IMR-90 (cell line): ENCODE results near the gene METTL1. TPM values are rescaled to one million over a fixed set of nuclear protein-coding genes. Genes with fewer than 3 reads are reported as not detected.

Experiments used
- ATAC-seq: fragments of 200-7000 bp; cut with Tn5 transposase; 2 replicates; pipeline ENCODE4 v1.9.1; 2020; ENCODE audit warnings: low read depth, mild to moderate bottlenecking, moderate library complexity
- BruUV-seq: library from RNA; stranded (reverse); fragments of 400-500 nt; replicated peaks from 2 replicates; lab custom pipeline; 2021; lab: Mats Ljungman, UMichigan
- CTCF ChIA-PET: fragments of 300-600 bp; formaldehyde crosslinking; extraction: SDS; loops from one replicate; lab custom pipeline; 2021; ENCODE audit warnings: antibody characterized with exemption; lab: Yijun Ruan, JAX
- POLR2A ChIA-PET: fragments of 300-600 bp; sonication (Branson Sonifier 250); formaldehyde crosslinking; loops from one replicate; lab custom pipeline; 2022; ENCODE audit warnings: antibody characterized with exemption; ENCODE audit not compliant: unreplicated experiment; lab: Charles Lee
- DNase-seq: peaks from one replicate; pipeline ENCODE4 v3.0.0; 2013
- H2AFZ ChIP-seq: replicated peaks from 2 replicates; pipeline ENCODE3; 2013; ENCODE audit warnings: low read length, mild to moderate bottlenecking; ENCODE audit not compliant: poor library complexity
- H2AK5ac ChIP-seq: 2 replicates; pipeline ENCODE4 v1.6.1; 2013; ENCODE audit warnings: low read depth, low read length, inconsistent platforms
- H2AK9ac ChIP-seq: replicated peaks from 2 replicates; pipeline ENCODE3; 2013; ENCODE audit warnings: mild to moderate bottlenecking, low read depth, low read length, moderate library complexity; ENCODE audit not compliant: poor library complexity
- H2BK120ac ChIP-seq: 2 replicates; pipeline ENCODE4 v1.6.1; 2013; ENCODE audit warnings: low read depth, low read length, inconsistent platforms
- H2BK15ac ChIP-seq: 3 replicates; pipeline ENCODE4 v1.6.1; 2013; ENCODE audit warnings: low read depth, low read length, inconsistent platforms
- H2BK20ac ChIP-seq: 2 replicates; pipeline ENCODE4 v1.6.1; 2013; ENCODE audit warnings: low read depth, mild to moderate bottlenecking, inconsistent platforms, low read length, moderate library complexity
- H2BK5ac ChIP-seq: 2 replicates; pipeline ENCODE4 v1.6.1; 2013; ENCODE audit warnings: mild to moderate bottlenecking, low read depth, low read length, inconsistent platforms; ENCODE audit not compliant: poor library complexity, severe bottlenecking
- H3K14ac ChIP-seq: replicated peaks from 2 replicates; pipeline ENCODE4 v1.6.1; 2013; ENCODE audit warnings: low read depth, low read length, inconsistent platforms
- H3K18ac ChIP-seq: 2 replicates; pipeline ENCODE4 v1.6.1; 2013; ENCODE audit warnings: low read depth, low read length, control low read depth
- H3K23ac ChIP-seq: 2 replicates; pipeline ENCODE4 v1.6.1; 2013; ENCODE audit warnings: low read depth, low read length, inconsistent platforms
- H3K27ac ChIP-seq: 2 replicates; pipeline ENCODE4 v1.5.1; 2013; ENCODE audit warnings: mild to moderate bottlenecking, control low read depth, low read length; ENCODE audit not compliant: insufficient read depth
- H3K27me3 ChIP-seq: 2 replicates; pipeline ENCODE4 v1.6.1; 2013; ENCODE audit warnings: low read length; ENCODE audit not compliant: control insufficient read depth, insufficient read depth
- H3K36me3 ChIP-seq: 2 replicates; pipeline ENCODE4 v1.6.1; 2013; ENCODE audit warnings: low read length, mixed read lengths; ENCODE audit not compliant: control insufficient read depth, insufficient read depth
- H3K4ac ChIP-seq: 2 replicates; pipeline ENCODE4 v1.6.1; 2013; ENCODE audit warnings: low read depth, low read length, inconsistent platforms
- H3K4me1 ChIP-seq: 2 replicates; pipeline ENCODE4 v1.6.1; 2013; ENCODE audit warnings: low read length, mixed read lengths; ENCODE audit not compliant: control insufficient read depth, insufficient read depth
- H3K4me2 ChIP-seq: 2 replicates; pipeline ENCODE4 v1.6.1; 2013; ENCODE audit warnings: low read depth, mild to moderate bottlenecking, control low read depth, low read length, moderate library complexity
- H3K4me3 ChIP-seq: 2 replicates; pipeline ENCODE4 v1.5.1; 2013; ENCODE audit warnings: low read depth, mild to moderate bottlenecking, control low read depth, low read length, moderate library complexity; ENCODE audit not compliant: insufficient read depth
- H3K56ac ChIP-seq: 2 replicates; pipeline ENCODE4 v1.6.1; 2013; ENCODE audit warnings: low read length, inconsistent platforms; ENCODE audit not compliant: insufficient read depth; ENCODE audit errors: extremely low read depth
- H3K79me1 ChIP-seq, 2 experiments: 2 replicates each; pipeline ENCODE4 v1.6.1; 2013; ENCODE audit warnings: low read length in 2 of 2, inconsistent platforms in 1 of 2, low read depth in 1 of 2
- H3K9ac ChIP-seq: 2 replicates; pipeline ENCODE4 v1.6.1; 2013; ENCODE audit warnings: low read depth, low read length, control low read depth
- H3K9me1 ChIP-seq: 2 replicates; pipeline ENCODE4 v1.6.1; 2013; ENCODE audit warnings: low read length, inconsistent platforms; ENCODE audit not compliant: insufficient read depth
- H3K9me3 ChIP-seq: 2 replicates; pipeline ENCODE4 v1.6.1; 2013; ENCODE audit warnings: low read length; ENCODE audit not compliant: control insufficient read depth, insufficient read depth
- H4K20me1 ChIP-seq: 2 replicates; pipeline ENCODE4 v1.6.1; 2013; ENCODE audit warnings: low read length, inconsistent platforms; ENCODE audit not compliant: insufficient read depth
- H4K5ac ChIP-seq: 2 replicates; pipeline ENCODE4 v1.6.1; 2013; ENCODE audit warnings: mild to moderate bottlenecking, low read depth, low read length, control low read depth
- H4K8ac ChIP-seq, 2 experiments: 2 replicates each; pipeline ENCODE4 v1.6.1; 2013; ENCODE audit warnings: low read depth in 2 of 2, low read length in 2 of 2, control low read depth in 1 of 2, inconsistent platforms in 1 of 2
- H4K91ac ChIP-seq: 2 replicates; pipeline ENCODE4 v1.6.1; 2013; ENCODE audit warnings: low read depth, low read length, inconsistent platforms; ENCODE audit not compliant: insufficient read depth
- FOS ChIP-seq: fragments of 150-350 bp; IDR thresholded peaks from 2 replicates; pipeline ENCODE4 v1.6.1; 2016; ENCODE audit warnings: low read depth, low read length
- MAZ ChIP-seq: IDR thresholded peaks from 2 replicates; pipeline ENCODE4 v1.6.1; 2012; ENCODE audit warnings: low read depth, mild to moderate bottlenecking, low read length, improper control_type of control experiment, moderate library complexity, borderline replicate concordance
- WGBS, 2 experiments: methylation state at CpG; one replicate each; pipeline versions ENCODE4 v1.1.5 to v1.1.7; 2013; ENCODE audit warnings: missing lambda C conversion rate in 2 of 2; ENCODE audit not compliant: insufficient read length in 1 of 2; ENCODE audit errors: extremely low coverage in 2 of 2; 5-methylcytosine and 5-hydroxymethylcytosine counted together
- dilution Hi-C: fragments of 300-500 bp; cut with HindIII; formaldehyde crosslinking; loops from one replicate; pipeline ENCODE4 v1.14.3; 2018; ENCODE audit warnings: low sequenced_read_pairs; ENCODE audit not compliant: unreplicated experiment
- in situ Hi-C: fragments of 300-500 bp; cut with MboI; formaldehyde crosslinking; loops from 3 replicates; pipeline ENCODE4 v1.14.3; 2019; ENCODE audit warnings: low sequenced_read_pairs, inconsistent platforms, mixed read lengths
- intact Hi-C: fragments of 100-400 bp; cut with micrococcal nuclease; formaldehyde crosslinking; loops from 2 replicates; pipeline ENCODE4 v1.10.0; 2022
- polyA plus RNA-seq, 3 experiments: library from polyadenylated mRNA; depleted of rRNA; stranded (reverse); fragments of >200 nt; gene quantifications; 2 replicates each; pipeline ENCODE4 v1.2.3, GENCODE V29; 2012; ENCODE audit warnings: low replicate concordance in 1 of 3
- total RNA-seq: library from RNA; depleted of rRNA; stranded (reverse); fragments of >200 nt; gene quantifications from 2 replicates; pipeline ENCODE4 v1.2.3, GENCODE V29; 2012

Gene METTL1
- total and polyA plus RNA-seq, 2 of the 4 experiments (the other 2 are of a cell fraction) = 12.4 to 27.5 TPM

- peaks cover 81% of the 10 kb centered on the region for H3K27me3 ChIP-seq
- H3K27ac ChIP-seq = no peak within 1 kb of the TSS
- H3K4me2 ChIP-seq = peak within 1 kb of the TSS; percentile 73
- DNase-seq (no peak), ATAC-seq (no peak)
- intact Hi-C loops (loop anchor here (5.0 kb wide), 1 partner anchor 156 kb away; no protein-coding TSS in a partner anchor), in situ Hi-C loops (loop anchor here (10.0 kb wide), 1 partner anchor 154 kb away; no protein-coding TSS in a partner anchor), dilution Hi-C loops (no loop called here)
- H3K4me1 ChIP-seq = 0 out of 2 replicates have a peak, but pooled peaks cover 3% of the 10 kb centered on the region
- H2BK120ac ChIP-seq = no peak within 1 kb of the TSS
- 0 out of 2 replicates have a peak within 1 kb of the TSS, but pooled peaks have one; percentile 1 for H3K23ac ChIP-seq
- H2AK9ac ChIP-seq = peak within 1 kb of the TSS; percentile 55
- H3K79me1 ChIP-seq = no peaks in the 10 kb centered on the region
- no peak within 1 kb of the TSS for H3K14ac ChIP-seq
- H3K4ac ChIP-seq = no peak within 1 kb of the TSS
- H3K9me3 ChIP-seq = peaks cover 2% of the 10 kb centered on the region; the same call in 1 of the 2 replicates
- 0% methylated on average over 10 of the region's 36 CpGs; no CpG with 5 or more reads in 1 of the 2 experiments for WGBS, 2 experiments
- ChIA-PET CTCF (no interaction called here), POLR2A (no interaction called here)
- H4K8ac ChIP-seq = no peak within 1 kb of the TSS
- no TSS peak for BruUV-seq
- no peak within 1 kb of the TSS for H2BK15ac ChIP-seq
- no peak within 1 kb of the TSS for H4K5ac ChIP-seq
- TF ChIP-seq MAZ (peak; percentile 72), FOS (no peak)
- no peak within 1 kb of the TSS for H2BK5ac ChIP-seq
- H4K91ac ChIP-seq = no peak within 1 kb of the TSS
- H2AFZ ChIP-seq = peak within 1 kb of the TSS; percentile 79
- no peaks in the 10 kb centered on the region for H3K9me1 ChIP-seq
- no peak within 1 kb of the TSS for H2BK20ac ChIP-seq
- no peaks in the 10 kb centered on the region for H3K36me3 ChIP-seq
- peak within 1 kb of the TSS; percentile 31 for H3K4me3 ChIP-seq
- H3K9ac ChIP-seq = no peak within 1 kb of the TSS
- H2AK5ac ChIP-seq = no peak within 1 kb of the TSS
- H3K18ac ChIP-seq = no peak within 1 kb of the TSS
- H4K20me1 ChIP-seq = 0 out of 2 replicates have a peak, but pooled peaks cover 3% of the 10 kb centered on the region
- H3K56ac ChIP-seq = no peak within 1 kb of the TSS
Measured at GRCh38 chr12:57738661-57739237, 33.2 kb downstream of the METTL1 start, which contains the start of gene AGAP2. TSS of gene AGAP2 (minus strand) at chr12:57738742. CDS start at chr12:57738246, 496 bp downstream.
